ENCODE data around the gene HOXD8.

The HOXD8 gene

GRCh38 chr2:176115883-176116813 is 13.4 kb upstream of the HOXD8 start, which contains the start of gene HOXD10:
TSS of gene HOXD10 (plus strand) at chr2:176116778. CDS start at chr2:176116834, 56 bp downstream.
- peaks cover 100% of the 10 kb centered on the region for H3K27me3 ChIP-seq
- no peak within 1 kb of the TSS for H3K27ac ChIP-seq
- no peaks in the 10 kb centered on the region for H3K36me3 ChIP-seq
- H3K4me1 ChIP-seq (ENCODE audit: control insufficient read depth in 1 of 2, insufficient read depth in 1 of 2, low read depth in 1 of 2, low read length in 1 of 2) = peaks cover 2 to 3% of the 10 kb centered on the region in 2 experiments
- no peaks in the 10 kb centered on the region for H3K9me3 ChIP-seq
- TF ChIP-seq CTCF (IDR thresholded peaks at IDR 0.05) = no peak
- no peak within 1 kb of the TSS for H3K4me3 ChIP-seq (ENCODE audit: low read depth in 1 of 2, low read length in 1 of 2)

- H3K9me3 ChIP-seq = no peaks in the 10 kb centered on the region
These were observed 12.2 kb upstream of the HOXD8 start for GRCh38 chr2:176117162-176117822.

GRCh38 chr2:176117823-176118371 is 11.6 kb upstream of the HOXD8 start:
- no peak for TF ChIP-seq CTCF (IDR thresholded peaks at IDR 0.05)
- H3K27me3 ChIP-seq = peaks cover 100% of the 10 kb centered on the region
- no peak overlapping the region for H3K4me3 ChIP-seq (ENCODE audit: low read depth in 1 of 2, low read length in 1 of 2)
- no peaks in the 10 kb centered on the region for H3K9me3 ChIP-seq
- peaks cover 3 to 15% of the 10 kb centered on the region in 2 experiments for H3K4me1 ChIP-seq (ENCODE audit: control insufficient read depth in 1 of 2, insufficient read depth in 1 of 2, low read depth in 1 of 2, low read length in 1 of 2)
- no peaks in the 10 kb centered on the region for H3K36me3 ChIP-seq
- no peak overlapping the region for H3K27ac ChIP-seq

More at GRCh38 chr2:176117162-176117822, 12.2 kb upstream of the HOXD8 start:
- Histone ChIP-seq H3K27me3 (peaks cover 100% of the 10 kb centered on the region), H3K27ac (no peak overlapping the region), H3K36me3 (no peaks in the 10 kb centered on the region), H3K4me1 (ENCODE audit: control insufficient read depth in 1 of 2, insufficient read depth in 1 of 2, low read depth in 1 of 2, low read length in 1 of 2) (peaks cover 3 to 9% of the 10 kb centered on the region in 2 experiments), H3K4me3 (ENCODE audit: low read depth in 1 of 2, low read length in 1 of 2) (no peak overlapping the region)
- no peak for TF ChIP-seq CTCF (IDR thresholded peaks at IDR 0.05)

GRCh38 chr2:176118601-176119339 is 10.7 kb upstream of the HOXD8 start:
- H3K27me3 ChIP-seq = peaks cover 100% of the 10 kb centered on the region
- H3K4me1 ChIP-seq (ENCODE audit: control insufficient read depth in 1 of 2, insufficient read depth in 1 of 2, low read depth in 1 of 2, low read length in 1 of 2) = peaks cover 3 to 18% of the 10 kb centered on the region in 2 experiments
- no peak for TF ChIP-seq CTCF (IDR thresholded peaks at IDR 0.05)
- no peaks in the 10 kb centered on the region for H3K36me3 ChIP-seq
- H3K27ac ChIP-seq = no peak overlapping the region
- H3K4me3 ChIP-seq (ENCODE audit: low read depth in 1 of 2, low read length in 1 of 2) = no peak overlapping the region
- no peaks in the 10 kb centered on the region for H3K9me3 ChIP-seq

Measured in neutrophil (primary cell).